Chondrocyte (in vitro differentiated cells): ENCODE measurements around the gene SLC8A1. TPM values are rescaled to one million over a fixed set of nuclear protein-coding genes. Genes with fewer than 3 reads are reported as not detected.

ENCODE experiments used
- DNase-seq: peaks from one replicate; pipeline ENCODE4 v3.0.0; 2021; ENCODE audit warnings: mixed read lengths, low spot score
- H3K27ac Mint-ChIP-seq: one replicate; pipeline ENCODE4 v1.8.0; 2021; ENCODE audit warnings: mild to moderate bottlenecking, moderate library complexity, mixed read lengths; ENCODE audit not compliant: unreplicated experiment
- H3K27me3 Mint-ChIP-seq: 2 replicates; pipeline ENCODE4 v1.8.0; 2021; ENCODE audit warnings: low read depth, mixed read lengths
- H3K36me3 Mint-ChIP-seq: 2 replicates; pipeline ENCODE4 v1.8.0; 2021; ENCODE audit warnings: low read depth, mixed read lengths
- H3K4me1 Mint-ChIP-seq: 2 replicates; pipeline ENCODE4 v1.8.0; 2021; ENCODE audit warnings: low read depth, mild to moderate bottlenecking, mixed read lengths
- H3K4me3 Mint-ChIP-seq: one replicate; pipeline ENCODE4 v1.8.0; 2021; ENCODE audit warnings: mild to moderate bottlenecking, moderate library complexity, mixed read lengths; ENCODE audit not compliant: unreplicated experiment
- H3K9me3 Mint-ChIP-seq: 2 replicates; pipeline ENCODE4 v1.8.0; 2021; ENCODE audit warnings: low read depth, mixed read lengths
- total RNA-seq: library from RNA; stranded (reverse); gene quantifications from 3 replicates; pipeline ENCODE4 v1.2.1, GENCODE V29; 2021
- TF ChIP-seq, protein P1 (sequence below): fragments of 200-600 bp; sonication (generic); IDR thresholded peaks from 2 replicates; pipeline ENCODE4 v1.5.0; 2021; ENCODE audit warnings: antibody characterized with exemption, mild to moderate bottlenecking, moderate library complexity

The SLC8A1 gene
- total RNA-seq, 1 donor from 2014 or later, result 53.7 TPM

DNA sequence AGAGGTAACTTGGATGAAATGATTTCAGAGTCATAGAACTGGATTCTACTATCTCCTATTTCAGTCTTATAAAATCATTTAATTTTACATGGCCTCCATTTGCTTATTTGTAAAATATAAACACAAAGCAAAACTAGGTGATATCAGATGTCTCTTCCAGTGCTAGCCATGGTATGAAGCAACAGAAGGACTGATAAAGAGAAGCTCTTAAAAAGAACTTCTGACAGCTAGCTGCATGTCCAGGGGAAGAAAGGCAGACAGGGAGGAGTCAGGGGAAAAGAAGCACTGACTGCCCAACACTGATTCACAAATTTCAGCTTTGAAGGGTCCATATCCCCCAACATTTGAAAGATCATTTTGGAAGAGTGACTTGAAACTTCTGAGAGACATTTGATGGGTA lies 6.4 kb downstream of the SLC8A1 start:
- Mint-ChIP-seq H3K36me3 (peaks cover 13% of the 10 kb centered on the region), H3K9me3 (no peaks in the 10 kb centered on the region), H3K4me1 (peaks cover 43% of the 10 kb centered on the region), H3K4me3 (no peak overlapping the region), H3K27me3 (no peaks in the 10 kb centered on the region), H3K27ac (peak overlapping the region; percentile 57)
- DNase-seq, result no peak
- TF ChIP-seq, protein P1, sequence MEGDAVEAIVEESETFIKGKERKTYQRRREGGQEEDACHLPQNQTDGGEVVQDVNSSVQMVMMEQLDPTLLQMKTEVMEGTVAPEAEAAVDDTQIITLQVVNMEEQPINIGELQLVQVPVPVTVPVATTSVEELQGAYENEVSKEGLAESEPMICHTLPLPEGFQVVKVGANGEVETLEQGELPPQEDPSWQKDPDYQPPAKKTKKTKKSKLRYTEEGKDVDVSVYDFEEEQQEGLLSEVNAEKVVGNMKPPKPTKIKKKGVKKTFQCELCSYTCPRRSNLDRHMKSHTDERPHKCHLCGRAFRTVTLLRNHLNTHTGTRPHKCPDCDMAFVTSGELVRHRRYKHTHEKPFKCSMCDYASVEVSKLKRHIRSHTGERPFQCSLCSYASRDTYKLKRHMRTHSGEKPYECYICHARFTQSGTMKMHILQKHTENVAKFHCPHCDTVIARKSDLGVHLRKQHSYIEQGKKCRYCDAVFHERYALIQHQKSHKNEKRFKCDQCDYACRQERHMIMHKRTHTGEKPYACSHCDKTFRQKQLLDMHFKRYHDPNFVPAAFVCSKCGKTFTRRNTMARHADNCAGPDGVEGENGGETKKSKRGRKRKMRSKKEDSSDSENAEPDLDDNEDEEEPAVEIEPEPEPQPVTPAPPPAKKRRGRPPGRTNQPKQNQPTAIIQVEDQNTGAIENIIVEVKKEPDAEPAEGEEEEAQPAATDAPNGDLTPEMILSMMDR, result no peak

DNA sequence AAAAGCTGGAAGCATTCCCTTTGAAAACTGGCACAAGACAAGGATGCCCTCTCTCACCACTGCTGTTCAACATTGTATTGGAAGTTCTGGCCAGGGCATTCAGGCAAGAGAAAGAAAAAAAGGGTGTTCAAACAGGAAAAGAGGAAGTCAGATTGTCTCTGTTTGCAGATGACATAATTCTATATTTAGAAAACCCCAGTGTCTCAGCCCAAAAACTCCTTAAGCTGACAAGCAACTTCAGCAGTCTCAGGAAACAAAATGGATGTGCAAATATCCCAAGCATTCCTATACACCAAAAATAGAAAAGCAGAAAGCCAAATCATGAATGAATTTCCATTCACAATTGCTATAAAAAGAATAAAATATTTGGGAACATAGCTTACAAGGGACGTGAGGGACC lies 11.1 kb downstream of the SLC8A1 start:
- TF ChIP-seq, protein P1, result no peak
- no peaks in the 10 kb centered on the region for H3K27me3 Mint-ChIP-seq
- H3K9me3 Mint-ChIP-seq, result no peaks in the 10 kb centered on the region
- no peak for DNase-seq
- no peak overlapping the region for H3K4me3 Mint-ChIP-seq
- H3K4me1 Mint-ChIP-seq, result peaks cover 46% of the 10 kb centered on the region
- peaks cover 2% of the 10 kb centered on the region for H3K36me3 Mint-ChIP-seq
- H3K27ac Mint-ChIP-seq, result peak overlapping the region; percentile 76

DNA sequence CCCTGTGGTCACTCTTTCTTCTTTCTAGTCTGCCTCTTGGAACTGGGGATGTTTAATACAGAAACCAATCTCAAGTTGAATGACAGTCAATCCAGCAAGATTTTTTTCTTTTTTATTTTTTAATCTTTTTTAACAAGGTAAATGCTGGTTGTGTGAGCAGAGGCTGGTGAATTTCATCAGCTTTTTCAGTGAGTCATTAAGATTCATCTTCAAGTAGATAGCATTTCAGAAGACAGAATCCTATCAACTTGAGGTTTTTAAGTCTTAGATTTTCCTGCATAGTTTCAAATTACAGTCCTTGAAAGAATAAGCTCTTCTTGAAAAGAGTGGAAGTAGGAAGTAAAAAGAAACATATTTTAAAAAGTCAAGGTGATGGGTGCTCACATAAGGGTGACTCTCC lies 12.4 kb downstream of the SLC8A1 start:
- H3K4me1 Mint-ChIP-seq, result peaks cover 51% of the 10 kb centered on the region
- no peaks in the 10 kb centered on the region for H3K9me3 Mint-ChIP-seq
- H3K36me3 Mint-ChIP-seq, result no peaks in the 10 kb centered on the region
- no peaks in the 10 kb centered on the region for H3K27me3 Mint-ChIP-seq
- peak overlapping the region; percentile 65 for H3K27ac Mint-ChIP-seq
- no peak overlapping the region for H3K4me3 Mint-ChIP-seq
- DNase-seq, result no peak
- TF ChIP-seq, protein P1, result no peak

GRCh38 chr2:40436093-40436475 lies 15.8 kb downstream of the SLC8A1 start:
- Mint-ChIP-seq H3K4me1 (peaks cover 78% of the 10 kb centered on the region), H3K27ac (peak overlapping the region; percentile 98)
- TF ChIP-seq, protein P1, result no peak

DNA sequence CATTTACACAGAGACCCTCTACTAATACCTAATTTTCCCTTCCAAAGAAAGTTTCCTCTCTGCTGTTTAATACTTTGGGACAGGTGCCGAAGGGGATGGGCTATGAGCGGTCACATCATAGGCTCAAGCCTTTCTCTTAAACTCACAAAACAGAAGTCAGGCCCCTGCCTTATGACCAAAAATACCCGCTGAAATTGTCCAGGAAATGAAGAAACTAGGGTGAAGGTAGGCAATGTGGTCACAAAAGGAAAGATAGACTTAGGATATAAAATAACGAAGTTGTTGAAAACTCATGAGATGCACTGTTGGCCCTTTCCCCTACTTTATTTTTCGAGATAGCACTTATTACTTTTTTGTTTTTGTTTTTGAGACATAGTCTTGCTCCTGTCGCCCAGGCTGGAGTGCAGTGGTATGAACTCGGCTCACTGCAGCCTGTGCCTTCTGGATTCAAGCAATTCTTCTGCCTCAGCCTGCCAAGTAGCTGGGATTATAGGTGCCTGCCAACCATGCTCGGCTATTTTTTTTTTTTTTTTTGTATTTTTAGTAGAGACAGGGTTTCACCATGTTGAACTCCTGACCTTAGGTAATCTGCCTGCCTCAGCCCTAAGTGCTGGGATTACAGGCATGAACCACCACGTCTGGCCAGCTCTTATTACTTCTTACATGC lies 16.3 kb downstream of the SLC8A1 start:
- DNase-seq, result no peak
- no peaks in the 10 kb centered on the region for H3K27me3 Mint-ChIP-seq
- no peaks in the 10 kb centered on the region for H3K9me3 Mint-ChIP-seq
- no peaks in the 10 kb centered on the region for H3K36me3 Mint-ChIP-seq
- no peak overlapping the region for H3K4me3 Mint-ChIP-seq
- TF ChIP-seq, protein P1, result no peak
- H3K4me1 Mint-ChIP-seq, result peaks cover 77% of the 10 kb centered on the region
- H3K27ac Mint-ChIP-seq, result peak overlapping the region; percentile 98

More at GRCh38 chr2:40436093-40436475, 15.8 kb downstream of the SLC8A1 start:
- Mint-ChIP-seq H3K4me3 (no peak overlapping the region), H3K9me3 (no peaks in the 10 kb centered on the region), H3K27me3 (no peaks in the 10 kb centered on the region), H3K36me3 (no peaks in the 10 kb centered on the region)
- no peak for DNase-seq
